GM18502 (cell line): ENCODE measurements around the gene SORCS3.

Experiments used
- ATAC-seq: cut with Tn5 transposase; IDR thresholded peaks from one replicate; pipeline ENCODE4 v1.9.1; 2021; ENCODE audit warnings: mild to moderate bottlenecking; ENCODE audit not compliant: unreplicated experiment, poor library complexity

Gene SORCS3

GRCh38 chr10:104816501-104816900 is 175.4 kb downstream of the SORCS3 start:
- ATAC-seq: no peak

- no peak for ATAC-seq
Observed at GRCh38 chr10:104819731-104820130, 178.6 kb downstream of the SORCS3 start.

- ATAC-seq: no peak
Observed at GRCh38 chr10:104822088-104822487, 181.0 kb downstream of the SORCS3 start.

- ATAC-seq: peak; percentile 62
Observed at GRCh38 chr10:104824380-104825006, 183.4 kb downstream of the SORCS3 start.

- peak; percentile 44 for ATAC-seq
Observed at GRCh38 chr10:104831272-104831671, 190.2 kb downstream of the SORCS3 start.

- ATAC-seq: no peak
Observed at GRCh38 chr10:104834580-104834979, 193.5 kb downstream of the SORCS3 start.

GRCh38 chr10:104835422-104835821 is 194.3 kb downstream of the SORCS3 start:
- peak; percentile 73 for ATAC-seq

GRCh38 chr10:104842704-104843103 is 201.6 kb downstream of the SORCS3 start:
- ATAC-seq: no peak

- ATAC-seq: peak; percentile 64
Observed at GRCh38 chr10:104844073-104844472, 203.0 kb downstream of the SORCS3 start.

GRCh38 chr10:104850023-104850422 is 208.9 kb downstream of the SORCS3 start:
- no peak for ATAC-seq

- ATAC-seq: no peak
Observed at GRCh38 chr10:104867966-104868598, 227.0 kb downstream of the SORCS3 start.

- ATAC-seq: no peak
Observed at GRCh38 chr10:104872691-104873090, 231.6 kb downstream of the SORCS3 start.

- ATAC-seq: no peak
Observed at GRCh38 chr10:104873161-104873560, 232.1 kb downstream of the SORCS3 start.

GRCh38 chr10:104875561-104875960 is 234.5 kb downstream of the SORCS3 start:
- no peak for ATAC-seq

GRCh38 chr10:104880624-104881398 is 239.7 kb downstream of the SORCS3 start:
- no peak for ATAC-seq

GRCh38 chr10:104881740-104882139 is 240.7 kb downstream of the SORCS3 start:
- ATAC-seq: no peak

GRCh38 chr10:104892879-104893617 is 252.0 kb downstream of the SORCS3 start:
- ATAC-seq: no peak

- no peak for ATAC-seq
Observed at GRCh38 chr10:104893701-104894100, 252.6 kb downstream of the SORCS3 start.

GRCh38 chr10:104894681-104895080 is 253.6 kb downstream of the SORCS3 start:
- no peak for ATAC-seq

GRCh38 chr10:104895541-104895940 is 254.5 kb downstream of the SORCS3 start:
- ATAC-seq: no peak

GRCh38 chr10:104895981-104896380 is 254.9 kb downstream of the SORCS3 start:
- ATAC-seq: no peak
